Hippocampal formation (tissue), 2 donors: ENCODE results near the gene PHF24.
"Not testable (repeated sequence)": the region's sequence is repeated elsewhere in the genome, so short reads cannot be mapped to it uniquely, and the experiment has no call there.

Experiments used
- DNase-seq, 2 donors: peaks; one replicate each; lab custom pipeline; 2025; lab: John Stamatoyannopoulos, UW

PHF24 gene

DNA sequence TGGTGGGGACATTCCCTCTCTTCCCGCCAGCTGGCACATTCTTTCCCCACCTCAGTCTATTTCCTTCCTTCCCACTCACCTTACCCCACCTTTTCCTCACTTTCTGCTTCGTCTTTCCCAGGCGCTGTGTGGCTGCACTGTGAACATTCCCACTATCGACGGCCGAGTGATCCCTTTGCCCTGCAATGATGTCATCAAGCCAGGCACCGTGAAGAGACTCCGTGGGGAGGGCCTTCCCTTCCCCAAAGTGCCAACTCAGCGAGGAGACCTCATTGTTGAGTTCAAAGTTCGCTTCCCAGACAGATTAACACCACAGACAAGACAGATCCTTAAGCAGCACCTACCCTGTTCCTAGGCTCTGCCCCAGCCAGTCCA is 38.8 kb downstream of the PHF24 start:
- no peak for DNase-seq

DNA sequence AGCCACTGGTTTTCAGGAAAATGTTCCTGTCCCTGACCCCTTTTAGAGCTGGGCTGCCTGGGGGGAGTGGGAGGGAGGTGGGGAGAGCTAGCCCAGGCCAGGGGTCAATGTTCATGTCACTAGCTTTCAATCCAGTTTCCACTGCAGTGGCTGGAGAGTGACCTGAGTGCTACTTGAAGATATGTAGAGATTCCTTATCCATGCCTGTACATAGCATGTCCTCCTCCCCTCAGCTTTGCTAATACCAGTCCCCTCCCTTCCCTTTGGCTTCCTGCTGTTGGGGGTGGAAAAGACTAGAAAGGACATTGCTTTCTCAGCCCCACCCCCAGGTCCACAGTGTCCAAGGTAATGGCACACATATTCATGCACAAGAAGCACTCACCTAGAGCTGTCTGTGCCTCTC is 39.3 kb downstream of the PHF24 start:
- DNase-seq: no peak

GRCh38 chr9:34998266-34998665 is 40.2 kb downstream of the PHF24 start:
- no peak for DNase-seq

- no peak for DNase-seq
Measured at GRCh38 chr9:34999576-34999975, 41.5 kb downstream of the PHF24 start.

GRCh38 chr9:35000535-35001284 is 42.6 kb downstream of the PHF24 start:
- no peak for DNase-seq

GRCh38 chr9:35001285-35001677 is 43.2 kb downstream of the PHF24 start:
- no peak for DNase-seq

GRCh38 chr9:35001803-35002502 is 43.9 kb downstream of the PHF24 start:
- DNase-seq: no peak

DNA sequence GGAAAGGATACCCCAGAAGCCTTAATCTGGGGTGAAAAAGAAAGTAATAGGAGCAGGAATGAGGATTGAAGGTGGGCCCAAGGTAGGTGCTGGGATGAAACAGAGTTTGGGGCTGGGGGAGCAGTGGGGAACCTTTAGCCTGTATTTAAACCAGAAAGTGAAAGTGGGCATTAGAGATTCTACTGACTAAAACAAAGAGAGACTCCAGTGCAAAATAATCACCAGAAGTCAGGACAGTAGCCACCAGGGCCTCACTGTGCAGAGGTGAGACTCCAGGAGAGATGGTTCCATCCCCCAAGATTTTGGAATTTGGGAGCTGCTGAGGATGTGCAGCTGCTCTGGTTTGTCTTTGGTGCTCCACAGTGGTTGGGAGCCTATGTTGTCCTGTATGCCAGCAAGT is 44.5 kb downstream of the PHF24 start:
- DNase-seq: no peak

DNA sequence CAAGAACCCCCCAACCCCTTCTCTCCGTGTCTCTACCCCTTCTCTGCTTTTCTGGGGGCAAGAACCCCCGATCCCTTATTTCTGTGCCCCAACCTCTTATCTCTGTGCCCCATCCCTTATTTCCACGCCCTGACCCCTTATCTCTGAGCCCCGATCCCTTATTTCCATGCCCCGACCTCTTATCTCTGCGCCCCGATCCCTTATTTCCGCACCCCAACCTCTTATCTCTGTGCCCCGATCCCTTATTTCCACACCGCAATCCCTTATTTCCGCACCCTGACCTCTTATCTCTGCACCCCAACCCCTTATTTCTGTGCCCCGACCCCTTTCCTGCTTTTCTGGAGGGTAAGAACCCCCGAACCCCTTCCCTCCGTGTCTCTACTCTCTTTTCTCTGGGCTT is 46.2 kb downstream of the PHF24 start:
- DNase-seq: not testable (repeated sequence)

DNA sequence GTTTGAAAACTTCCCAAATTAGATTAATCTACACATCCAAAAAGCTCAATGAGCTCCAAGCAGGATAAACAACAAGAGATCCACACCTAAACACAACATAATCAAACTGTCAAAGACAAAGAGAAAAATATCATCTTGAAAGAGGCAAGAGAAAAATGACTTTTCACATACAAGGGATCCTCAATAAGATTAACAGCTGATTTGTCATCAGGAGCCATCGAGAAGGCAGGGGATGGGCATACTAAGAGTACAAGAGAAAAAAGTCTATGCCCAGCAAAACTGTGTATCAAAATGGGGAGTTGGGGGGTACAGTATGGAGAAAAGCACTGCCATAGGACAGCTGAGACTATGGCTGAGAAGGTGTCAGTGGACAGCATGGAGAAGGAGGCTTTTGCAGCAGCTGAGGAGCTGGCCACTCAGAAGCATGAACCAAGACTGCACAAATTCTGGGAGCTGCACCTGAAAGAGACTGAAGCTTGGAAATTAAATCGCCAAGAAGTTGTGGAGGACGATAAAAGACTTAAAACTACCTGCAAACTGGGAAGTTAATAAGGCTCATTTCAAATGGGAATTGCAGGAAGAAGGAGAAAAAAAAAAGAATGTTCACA is 52.4 kb downstream of the PHF24 start:
- DNase-seq: no peak

DNA sequence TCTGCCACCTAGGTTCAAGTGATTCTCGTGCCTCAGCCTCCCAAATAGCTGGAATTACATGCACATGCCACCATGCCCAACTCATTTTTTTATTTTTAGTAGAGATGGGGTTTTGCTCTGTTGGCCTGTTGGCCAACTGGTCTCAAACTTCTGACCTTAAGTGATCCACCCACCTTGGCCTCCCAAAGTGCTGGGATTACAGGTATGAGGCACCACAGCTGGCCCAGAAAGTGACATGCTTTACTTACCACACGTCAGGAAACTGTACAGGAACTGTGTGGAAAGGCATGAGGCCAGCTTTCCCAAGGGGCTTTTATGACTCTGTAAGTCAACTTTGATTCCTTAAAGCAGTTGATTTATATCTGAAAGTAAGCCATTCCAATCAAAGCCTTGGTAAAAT is 56.4 kb downstream of the PHF24 start:
- DNase-seq: no peak

GRCh38 chr9:35023443-35023842 is 65.4 kb downstream of the PHF24 start:
- DNase-seq: not testable (repeated sequence)

DNA sequence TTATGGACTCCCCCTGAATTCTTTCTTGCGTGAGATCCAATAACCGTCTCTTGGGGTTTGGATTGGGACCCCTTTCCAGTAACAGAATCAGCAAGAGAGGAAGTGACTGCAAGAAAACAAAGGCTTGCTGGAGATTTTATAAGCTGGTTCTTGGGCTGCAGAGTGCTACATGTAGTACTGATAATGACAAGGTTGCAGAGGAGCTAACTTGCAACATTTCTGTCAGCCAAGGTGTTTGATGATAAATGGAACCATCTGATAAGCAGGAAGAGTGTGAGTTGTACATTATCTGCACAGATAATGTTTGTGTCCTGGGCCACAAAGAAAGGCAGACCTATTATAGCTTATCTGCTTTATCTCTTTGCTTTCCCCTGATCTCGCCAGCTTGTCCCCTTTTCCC is 68.6 kb downstream of the PHF24 start:
- DNase-seq: no peak

- no peak for DNase-seq
Measured at GRCh38 chr9:35027374-35027773, 69.3 kb downstream of the PHF24 start.

DNA sequence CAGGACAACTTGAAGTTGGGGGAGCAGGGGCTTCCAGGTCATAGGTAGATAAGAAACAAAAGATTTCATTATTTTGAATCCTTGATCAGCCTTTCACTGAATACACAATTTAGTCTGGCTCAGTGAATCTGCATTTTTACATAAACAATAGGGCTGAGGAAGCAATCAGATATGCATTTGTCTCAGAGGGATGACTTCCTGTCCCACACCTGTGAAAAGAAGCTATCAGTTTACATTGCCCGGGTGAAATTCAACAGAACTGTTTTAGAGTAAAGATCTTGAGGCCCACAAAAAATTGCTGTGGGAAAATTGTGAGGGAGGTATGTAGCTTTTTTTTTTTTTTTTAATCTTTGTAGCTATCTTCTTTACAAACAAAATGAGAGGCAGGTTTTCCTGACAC is 69.8 kb downstream of the PHF24 start:
- no peak for DNase-seq

DNA sequence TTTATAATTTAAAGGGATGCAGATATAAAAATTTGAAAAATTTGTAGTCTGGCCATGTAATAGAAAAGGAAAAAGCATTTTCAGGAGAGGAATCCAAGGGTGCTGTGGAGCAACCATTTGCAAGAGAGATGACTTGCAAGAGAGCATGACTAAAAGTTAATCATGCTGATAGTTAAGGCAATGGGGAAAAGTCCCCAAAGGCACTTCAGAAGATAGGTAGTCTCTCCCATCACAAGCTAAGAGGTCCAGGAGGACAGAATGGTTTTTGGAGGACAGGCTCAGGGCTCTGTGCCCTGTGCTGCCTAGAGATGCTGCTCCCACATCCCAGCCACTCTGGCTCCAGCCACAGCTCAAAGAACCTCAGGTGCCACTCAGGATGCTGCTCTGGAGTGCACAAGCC is 70.3 kb downstream of the PHF24 start:
- DNase-seq: no peak

DNA sequence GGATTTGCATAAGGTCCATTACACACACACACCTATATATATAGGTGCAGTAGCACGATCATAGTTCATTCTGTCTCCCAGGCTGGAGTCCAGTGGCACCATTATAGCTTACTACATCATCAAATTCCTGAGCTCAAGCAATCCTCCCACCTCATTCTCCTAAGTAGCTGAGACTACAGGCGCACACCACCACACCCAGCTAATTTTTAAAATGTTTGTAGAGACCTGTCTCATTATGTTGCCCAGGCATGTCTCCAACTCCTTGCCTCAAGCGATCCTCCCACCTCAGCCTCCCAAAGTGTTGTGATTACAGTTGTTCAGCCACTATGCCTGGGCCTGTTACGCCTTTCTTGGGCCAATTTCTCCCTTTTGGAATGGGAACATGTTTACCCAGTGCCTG is 71.2 kb downstream of the PHF24 start:
- DNase-seq: no peak

GRCh38 chr9:35029852-35030251 is 71.8 kb downstream of the PHF24 start:
- DNase-seq: no peak
